H1 (cell line): ENCODE measurements around the gene SEZ6L. TPM values are rescaled to one million over a fixed set of nuclear protein-coding genes. Genes with fewer than 3 reads are reported as not detected.

Experiments used
- CTCF ChIA-PET: fragments of 300-600 bp; sonication (Branson Sonifier 250); formaldehyde crosslinking; loops from one replicate; lab custom pipeline; 2021; ENCODE audit not compliant: partially characterized antibody; lab: Charles Lee
- POLR2A ChIA-PET: fragments of 300-600 bp; sonication (Branson Sonifier 250); formaldehyde crosslinking; loops from one replicate; lab custom pipeline; 2021; ENCODE audit warnings: inconsistent platforms; ENCODE audit not compliant: partially characterized antibody; lab: Charles Lee
- DNase-seq, 2 experiments: peaks; one replicate each; pipeline versions ENCODE4 v3.0.0 to v3.0.0-alpha.2; 2010 to 2022; ENCODE audit warnings: low spot score in 2 of 2, low read depth in 1 of 2, mixed read lengths in 1 of 2
- FAIRE-seq: peaks from 2 replicates; lab custom pipeline; 2011; peaks lifted over from hg19 to GRCh38; lab: Jason Lieb, UNC
- H2AFZ ChIP-seq: 2 replicates; pipeline ENCODE4 v1.8.1; 2012; ENCODE audit warnings: low read length, inconsistent platforms
- H2AK5ac ChIP-seq: 2 replicates; pipeline ENCODE4 v1.6.1; 2013; ENCODE audit warnings: low read depth, low read length
- H2BK120ac ChIP-seq: replicated peaks from 2 replicates; pipeline ENCODE3; 2013; ENCODE audit warnings: low read depth, low read length, inconsistent platforms
- H2BK12ac ChIP-seq: 2 replicates; pipeline ENCODE4 v1.6.1; 2013; ENCODE audit warnings: low read depth, low read length
- H2BK15ac ChIP-seq: 2 replicates; pipeline ENCODE4 v1.6.1; 2013; ENCODE audit warnings: low read length
- H2BK20ac ChIP-seq: 2 replicates; pipeline ENCODE4 v1.6.1; 2013; ENCODE audit warnings: low read length
- H2BK5ac ChIP-seq: 2 replicates; pipeline ENCODE4 v1.6.1; 2013; ENCODE audit warnings: low read depth, low read length
- H3K14ac ChIP-seq: 2 replicates; pipeline ENCODE4 v1.6.1; 2013; ENCODE audit warnings: inconsistent platforms; ENCODE audit not compliant: insufficient read length
- H3K18ac ChIP-seq: 2 replicates; pipeline ENCODE4 v1.6.1; 2013; ENCODE audit warnings: low read length; ENCODE audit errors: extremely low read depth
- H3K23ac ChIP-seq: 2 replicates; pipeline ENCODE4 v1.6.1; 2013; ENCODE audit warnings: inconsistent platforms; ENCODE audit not compliant: insufficient read length
- H3K23me2 ChIP-seq: 2 replicates; pipeline ENCODE4 v1.6.1; 2013; ENCODE audit warnings: low read depth, low read length
- H3K27ac ChIP-seq: 2 replicates; pipeline ENCODE4 v1.6.1; 2011; ENCODE audit warnings: low read depth, low read length, inconsistent platforms
- H3K27me3 ChIP-seq, 4 experiments: replicated peaks in 1 of 4; 1 replicate in 1 of 4; 2 replicates in 3 of 4; pipeline versions ENCODE4 v1.6.1 to v1.8.1; 2011 to 2013; ENCODE audit warnings: low read length in 3 of 4, mild to moderate bottlenecking in 3 of 4, inconsistent platforms in 2 of 4, mixed read lengths in 2 of 4, moderate library complexity in 1 of 4; ENCODE audit not compliant: control insufficient read depth in 3 of 4, insufficient read depth in 3 of 4; ENCODE audit errors: extremely low read depth in 1 of 4
- H3K36me3 ChIP-seq, 4 experiments: 2 replicates each; pipeline versions ENCODE4 v1.6.1 to v1.8.1; 2011 to 2013; ENCODE audit warnings: mild to moderate bottlenecking in 4 of 4, low read length in 3 of 4, moderate library complexity in 2 of 4, control low read depth in 1 of 4, inconsistent platforms in 1 of 4; ENCODE audit not compliant: insufficient read depth in 4 of 4, control insufficient read depth in 2 of 4
- H3K4ac ChIP-seq: replicated peaks from 2 replicates; pipeline ENCODE3; 2013; ENCODE audit warnings: low read length, low read depth, mixed read lengths, inconsistent platforms; ENCODE audit not compliant: insufficient read length
- H3K4me1 ChIP-seq, 4 experiments: replicated peaks in 1 of 4; 1 replicate in 1 of 4; 2 replicates in 3 of 4; pipeline versions ENCODE4 v1.6.1 to v1.8.1; 2011 to 2013; ENCODE audit warnings: low read length in 3 of 4, inconsistent platforms in 2 of 4, mixed read lengths in 1 of 4; ENCODE audit not compliant: insufficient read depth in 4 of 4, control insufficient read depth in 3 of 4
- H3K4me2 ChIP-seq, 2 experiments: 2 replicates each; pipeline versions ENCODE4 v1.6.1 to v1.8.1; 2011 to 2013; ENCODE audit warnings: low read depth in 2 of 2, low read length in 2 of 2, control low read depth in 1 of 2, inconsistent platforms in 1 of 2, mild to moderate bottlenecking in 1 of 2; ENCODE audit not compliant: insufficient read depth in 1 of 2
- H3K4me3 ChIP-seq, 4 experiments: fragments of 200-600, 300-600 bp in 1 of 4; sonication (generic), shearing (Covaris generic), sonication (Bioruptor Twin) in 1 of 4; 2 replicates each; pipeline versions ENCODE4 v1.5.1 to v1.8.1; 2011 to 2016; ENCODE audit warnings: low read length in 4 of 4, low read depth in 3 of 4, control low read depth in 2 of 4, inconsistent platforms in 2 of 4, mild to moderate bottlenecking in 2 of 4, mixed read lengths in 1 of 4, moderate library complexity in 1 of 4; ENCODE audit not compliant: insufficient read depth in 2 of 4; ENCODE audit errors: extremely low read depth in 1 of 4
- H3K56ac ChIP-seq: replicated peaks from 2 replicates; pipeline ENCODE3; 2013; ENCODE audit warnings: low read depth, mild to moderate bottlenecking, mixed read lengths, low read length, inconsistent platforms; ENCODE audit not compliant: insufficient read length
- H3K79me1 ChIP-seq: 2 replicates; pipeline ENCODE4 v1.6.1; 2013; ENCODE audit warnings: low read depth, low read length, control low read depth
- H3K79me2 ChIP-seq, 2 experiments: 2 replicates each; pipeline versions ENCODE4 v1.6.1 to v1.8.1; 2012 to 2013; ENCODE audit warnings: low read length in 2 of 2, mild to moderate bottlenecking in 2 of 2, inconsistent platforms in 1 of 2; ENCODE audit not compliant: insufficient read depth in 2 of 2, control insufficient read depth in 1 of 2
- H3K9ac ChIP-seq, 4 experiments: replicated peaks in 1 of 4; 1 replicate in 1 of 4; 2 replicates in 3 of 4; pipeline versions ENCODE4 v1.6.1 to v1.8.1; 2011 to 2013; ENCODE audit warnings: low read depth in 3 of 4, low read length in 3 of 4, control low read depth in 2 of 4, mild to moderate bottlenecking in 2 of 4, moderate library complexity in 2 of 4, inconsistent platforms in 1 of 4; ENCODE audit errors: extremely low read depth in 1 of 4
- H3K9me3 ChIP-seq, 2 experiments: 2 replicates each; pipeline versions ENCODE4 v1.6.1 to v1.8.1; 2012 to 2013; ENCODE audit warnings: mild to moderate bottlenecking in 2 of 2, moderate library complexity in 2 of 2, control low read depth in 1 of 2, inconsistent platforms in 1 of 2, low read depth in 1 of 2, low read length in 1 of 2, mixed read lengths in 1 of 2; ENCODE audit not compliant: insufficient read depth in 2 of 2
- H4K20me1 ChIP-seq, 2 experiments: replicated peaks in 1 of 2; 2 replicates each; pipeline versions ENCODE3 to v1.8.1; 2011 to 2013; ENCODE audit warnings: inconsistent platforms in 2 of 2, low read length in 2 of 2, mild to moderate bottlenecking in 1 of 2; ENCODE audit not compliant: insufficient read depth in 2 of 2, control insufficient read depth in 1 of 2
- H4K5ac ChIP-seq: 2 replicates; pipeline ENCODE4 v1.6.1; 2013; ENCODE audit warnings: low read length, low read depth, mixed read lengths, inconsistent platforms; ENCODE audit not compliant: insufficient read length
- H4K8ac ChIP-seq: 2 replicates; pipeline ENCODE4 v1.8.0; 2013; ENCODE audit warnings: mild to moderate bottlenecking, moderate library complexity, low read length, inconsistent platforms; ENCODE audit not compliant: insufficient read depth; ENCODE audit errors: extremely low read depth
- H4K91ac ChIP-seq: replicated peaks from 2 replicates; pipeline ENCODE3; 2013; ENCODE audit warnings: low read length, mixed read lengths, inconsistent platforms; ENCODE audit not compliant: insufficient read length
- CTBP2 ChIP-seq: IDR thresholded peaks from 2 replicates; pipeline ENCODE4 v1.7.0; 2011; ENCODE audit warnings: borderline replicate concordance, mild to moderate bottlenecking, moderate library complexity, mixed read lengths, low read length; ENCODE audit not compliant: insufficient read depth, insufficient read length
- EZH2 ChIP-seq: fragments of 200-600 bp; sonication (generic); IDR thresholded peaks from 2 replicates; pipeline ENCODE4 v1.7.1; 2012; ENCODE audit warnings: low read depth, mild to moderate bottlenecking, moderate library complexity, low read length, inconsistent platforms; ENCODE audit not compliant: severe bottlenecking
- NANOG ChIP-seq: IDR thresholded peaks from 2 replicates; pipeline ENCODE4 v1.6.1; 2011; ENCODE audit warnings: low read length, low read depth, mild to moderate bottlenecking, inconsistent platforms; ENCODE audit not compliant: insufficient read depth, poor library complexity, severe bottlenecking
- RFX5 ChIP-seq: IDR thresholded peaks from 2 replicates; pipeline ENCODE4 v1.6.1; 2011; ENCODE audit warnings: low read depth, low read length, improper control_type of control experiment, borderline replicate concordance
- TBP ChIP-seq: IDR thresholded peaks from 2 replicates; pipeline ENCODE4 v1.6.1; 2011; ENCODE audit warnings: low read depth, low read length, improper control_type of control experiment
- TEAD4 ChIP-seq: IDR thresholded peaks from 2 replicates; pipeline ENCODE4 v1.6.1; 2012; ENCODE audit warnings: low read depth, low read length, inconsistent platforms, mixed read lengths
- WGBS, 2 experiments: shearing (Covaris generic) in 1 of 2; methylation state at CpG; one replicate each; pipeline versions ENCODE4 v1.1.6 to v1.1.7; 2013 to 2015; ENCODE audit warnings: low lambda C conversion rate in 2 of 2, mixed read lengths in 2 of 2, inconsistent platforms in 1 of 2, low coverage in 1 of 2, missing lambda C conversion rate in 1 of 2; ENCODE audit not compliant: insufficient replicate concordance in 2 of 2, insufficient coverage in 1 of 2, insufficient read length in 1 of 2; ENCODE audit errors: extremely low coverage in 1 of 2, missing lambda C conversion rate in 1 of 2; 5-methylcytosine and 5-hydroxymethylcytosine counted together
- polyA plus RNA-seq, 7 experiments: library from polyadenylated mRNA; depleted of rRNA in 3 of 7; stranded (reverse) in 5 of 7; unstranded in 2 of 7; fragments of >200 nt in 5 of 7; fragments of 200-250 nt in 2 of 7; gene quantifications; 1 replicate in 5 of 7; 2 replicates in 1 of 7; 4 replicates in 1 of 7; pipeline versions ENCODE4 v1.2.1 to v1.2.3, GENCODE V29; 2011 to 2013; ENCODE audit warnings: missing spikeins in 2 of 7, mixed read lengths in 2 of 7
- total RNA-seq: library from RNA; stranded (reverse); fragmentation: NEBNext Ultra II Directional; extraction: Animal tissue kit (Norgen Biotek cat#: 25700); gene quantifications from 2 replicates; pipeline ENCODE4 v1.2.1, GENCODE V29; 2021
- TF ChIP-seq, protein P1 (sequence below), 3 experiments: IDR thresholded peaks; 1 replicate in 2 of 3; 2 replicates in 1 of 3; pipeline versions ENCODE4 v1.5.1 to v1.6.1; 2011; ENCODE audit warnings: low read length in 3 of 3, mild to moderate bottlenecking in 3 of 3, inconsistent platforms in 2 of 3, low read depth in 1 of 3, moderate library complexity in 1 of 3; ENCODE audit not compliant: insufficient read depth in 1 of 3; ENCODE audit errors: control extremely low read depth in 1 of 3

SEZ6L gene
- total and polyA plus RNA-seq, 2 of the 8 experiments (the other 6 are each of a cell fraction or from before 2014, with no cell fraction given), result 0.06 to 0.33 TPM

DNA sequence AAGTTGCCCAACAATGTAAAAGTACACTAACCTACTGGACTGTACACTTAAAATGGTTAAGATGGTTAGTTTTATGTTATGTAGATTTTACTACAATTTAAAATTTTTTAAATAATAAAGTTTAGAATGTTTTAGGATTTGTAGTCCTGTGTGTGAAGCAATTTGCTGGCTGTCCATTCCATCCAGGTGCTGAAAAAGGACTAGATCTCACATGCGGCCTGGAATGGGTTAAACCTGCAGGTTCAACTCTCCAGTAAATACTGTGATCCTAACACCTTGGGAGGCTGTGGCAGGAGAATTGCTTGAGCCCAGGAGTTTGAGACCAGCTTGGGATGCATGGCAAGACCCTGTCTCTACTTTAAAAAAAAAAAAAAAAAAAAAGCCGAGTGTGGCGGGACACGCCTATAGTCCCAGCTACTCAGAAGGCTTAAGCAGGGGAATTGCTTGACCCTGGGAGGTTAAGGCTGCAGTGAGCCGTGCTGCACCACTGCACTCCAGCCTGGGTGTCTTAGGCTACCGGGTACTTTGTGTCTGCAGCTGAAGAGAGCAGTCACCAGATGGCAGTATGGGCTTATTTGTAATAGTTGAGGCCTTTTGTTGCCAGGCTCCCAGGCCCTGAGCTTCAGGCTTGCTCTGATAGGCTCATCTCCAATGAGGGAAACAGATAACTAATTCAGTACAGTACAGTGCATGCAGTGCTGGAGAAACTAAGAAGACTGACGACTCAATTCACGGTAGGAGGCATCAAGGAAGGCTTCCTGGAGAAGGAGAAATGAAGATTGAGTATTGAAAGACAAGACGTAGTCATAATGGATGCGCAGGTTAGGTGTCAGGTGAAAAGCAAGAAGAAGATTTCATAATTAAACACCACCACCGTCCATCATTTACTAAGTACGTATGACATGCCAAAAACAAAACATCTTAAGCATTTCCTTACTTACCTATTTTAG is 195.1 kb downstream of the SEZ6L start:
- H3K23ac ChIP-seq, result no peak overlapping the region
- TF ChIP-seq, protein P1, sequence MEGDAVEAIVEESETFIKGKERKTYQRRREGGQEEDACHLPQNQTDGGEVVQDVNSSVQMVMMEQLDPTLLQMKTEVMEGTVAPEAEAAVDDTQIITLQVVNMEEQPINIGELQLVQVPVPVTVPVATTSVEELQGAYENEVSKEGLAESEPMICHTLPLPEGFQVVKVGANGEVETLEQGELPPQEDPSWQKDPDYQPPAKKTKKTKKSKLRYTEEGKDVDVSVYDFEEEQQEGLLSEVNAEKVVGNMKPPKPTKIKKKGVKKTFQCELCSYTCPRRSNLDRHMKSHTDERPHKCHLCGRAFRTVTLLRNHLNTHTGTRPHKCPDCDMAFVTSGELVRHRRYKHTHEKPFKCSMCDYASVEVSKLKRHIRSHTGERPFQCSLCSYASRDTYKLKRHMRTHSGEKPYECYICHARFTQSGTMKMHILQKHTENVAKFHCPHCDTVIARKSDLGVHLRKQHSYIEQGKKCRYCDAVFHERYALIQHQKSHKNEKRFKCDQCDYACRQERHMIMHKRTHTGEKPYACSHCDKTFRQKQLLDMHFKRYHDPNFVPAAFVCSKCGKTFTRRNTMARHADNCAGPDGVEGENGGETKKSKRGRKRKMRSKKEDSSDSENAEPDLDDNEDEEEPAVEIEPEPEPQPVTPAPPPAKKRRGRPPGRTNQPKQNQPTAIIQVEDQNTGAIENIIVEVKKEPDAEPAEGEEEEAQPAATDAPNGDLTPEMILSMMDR (IDR thresholded peaks at IDR 0.05; ENCODE audit: control extremely low read depth in 1 of 3, insufficient read depth in 1 of 3, low read depth in 1 of 3, low read length in 3 of 3), result peak; percentile 63 to 91 (median 81)
- TF ChIP-seq NANOG (no peak), EZH2 (no peak), TEAD4 (no peak), RFX5 (peak; percentile 41; the same call in 1 of the 2 replicates), TBP (peak; percentile 45; the same call in 1 of the 2 replicates), CTBP2 (no peak)

More for the DNA sequence above, 195.1 kb downstream of the SEZ6L start:
- H2AFZ ChIP-seq, result no peak overlapping the region
- 42% methylated on average over 12 of the region's 12 CpGs; no CpG with 5 or more reads in 1 of the 2 experiments for WGBS, 2 experiments
- H3K23me2 ChIP-seq, result peaks cover 2% of the 10 kb centered on the region; the same call in 1 of the 2 replicates
- H3K36me3 ChIP-seq, result no peaks in the 10 kb centered on the region
- no peak overlapping the region for H3K4ac ChIP-seq
- no peak overlapping the region for H3K4me3 ChIP-seq
- no peaks in the 10 kb centered on the region for H3K9me3 ChIP-seq
- no peak overlapping the region for H4K8ac ChIP-seq
- H3K14ac ChIP-seq, result no peak overlapping the region
- no peak overlapping the region for H2BK5ac ChIP-seq
- no peak overlapping the region for H3K9ac ChIP-seq
- DNase-seq, result peak; percentile 63 to 70
- H3K4me2 ChIP-seq, result no peak overlapping the region; a peak in 1 of 4 replicates
- H4K91ac ChIP-seq, result no peak overlapping the region
- H3K79me1 ChIP-seq, result no peaks in the 10 kb centered on the region
- peaks cover 0 to 4% (median under 1%) of the 10 kb centered on the region in 4 experiments; a peak in 3 of 7 replicates for H3K4me1 ChIP-seq
- no peaks in the 10 kb centered on the region; a peak in 2 of 7 replicates for H3K27me3 ChIP-seq
- no peak overlapping the region for H2BK20ac ChIP-seq
- no peaks in the 10 kb centered on the region for H3K79me2 ChIP-seq
- H2BK15ac ChIP-seq, result no peak overlapping the region
- ChIA-PET POLR2A (interaction anchor here (0.9 to 1.6 kb wide), 3 partner anchors 9 to 98 kb away, joined by 3 to 4 read pairs (median 3); no protein-coding TSS in a partner anchor), CTCF (interaction anchor here (0.7 to 6.1 kb wide), 32 partner anchors 13 to 592 kb away, joined by 3 to 55 read pairs (median 4); no protein-coding TSS in a partner anchor)
- H2BK12ac ChIP-seq, result no peak overlapping the region
- no peak overlapping the region for H2BK120ac ChIP-seq
- peak; percentile 97 for FAIRE-seq
- no peak overlapping the region for H4K5ac ChIP-seq
- H4K20me1 ChIP-seq, result no peaks in the 10 kb centered on the region
- H3K56ac ChIP-seq, result no peak overlapping the region
- H2AK5ac ChIP-seq, result no peak overlapping the region
- no peak overlapping the region for H3K18ac ChIP-seq
- H3K27ac ChIP-seq, result no peak overlapping the region
